Endodermal cell (in vitro differentiated cells): Measurements from ENCODE around the gene ADNP2. TPM values are rescaled to one million over a fixed set of nuclear protein-coding genes. Genes with fewer than 3 reads are reported as not detected.
A peak's percentile ranks its signal among the peaks of the same experiment; 100 is the strongest.

Source experiments
- DNase-seq: peaks from one replicate; pipeline ENCODE4 v3.0.0-alpha.2; 2017
- H3K27ac ChIP-seq: 2 replicates; pipeline ENCODE4 v1.5.1; 2013; ENCODE audit warnings: mild to moderate bottlenecking, low read depth, low read length, moderate library complexity
- H3K27me3 ChIP-seq: 2 replicates; pipeline ENCODE4 v1.6.1; 2013; ENCODE audit warnings: mild to moderate bottlenecking, low read length, moderate library complexity; ENCODE audit not compliant: insufficient read depth, control insufficient read depth, poor library complexity, severe bottlenecking
- H3K36me3 ChIP-seq: 2 replicates; pipeline ENCODE4 v1.7.0; 2013; ENCODE audit warnings: mild to moderate bottlenecking, low read length, moderate library complexity; ENCODE audit not compliant: control insufficient read depth, insufficient read depth
- H3K4me1 ChIP-seq: one replicate; pipeline ENCODE4 v1.7.0; 2013; ENCODE audit warnings: low read length; ENCODE audit not compliant: control insufficient read depth, insufficient read depth
- H3K4me3 ChIP-seq: 2 replicates; pipeline ENCODE4 v1.5.1; 2013; ENCODE audit warnings: mild to moderate bottlenecking, low read length, moderate library complexity
- H3K9ac ChIP-seq: 2 replicates; pipeline ENCODE4 v1.6.1; 2013; ENCODE audit warnings: mild to moderate bottlenecking, low read length, moderate library complexity; ENCODE audit not compliant: poor library complexity, severe bottlenecking; ENCODE audit errors: extremely low read depth
- H3K9me3 ChIP-seq: 2 replicates; pipeline ENCODE4 v1.6.1; 2013; ENCODE audit warnings: mild to moderate bottlenecking, low read length, moderate library complexity; ENCODE audit not compliant: control insufficient read depth
- H3K27ac Mint-ChIP-seq: 2 replicates; pipeline ENCODE4 v1.8.0; 2020; ENCODE audit warnings: mixed read lengths
- H3K27me3 Mint-ChIP-seq: 2 replicates; pipeline ENCODE4 v1.8.0; 2021; ENCODE audit warnings: mild to moderate bottlenecking, mixed read lengths; ENCODE audit not compliant: insufficient read depth
- H3K36me3 Mint-ChIP-seq: 2 replicates; pipeline ENCODE4 v1.8.0; 2020; ENCODE audit warnings: low read depth, mixed read lengths
- H3K4me1 Mint-ChIP-seq: 2 replicates; pipeline ENCODE4 v1.8.0; 2020; ENCODE audit warnings: mixed read lengths
- H3K4me3 Mint-ChIP-seq: 2 replicates; pipeline ENCODE4 v1.8.0; 2020; ENCODE audit warnings: mild to moderate bottlenecking, moderate library complexity, mixed read lengths
- H3K9me3 Mint-ChIP-seq: 2 replicates; pipeline ENCODE4 v1.8.0; 2020; ENCODE audit warnings: mild to moderate bottlenecking, mixed read lengths
- WGBS, 2 experiments: methylation state at CpG; one replicate each; pipeline versions ENCODE4 v1.1.5 to v1.1.7; 2013; ENCODE audit warnings: missing lambda C conversion rate in 2 of 2, mixed read lengths in 1 of 2; ENCODE audit not compliant: insufficient coverage in 1 of 2, insufficient read length in 1 of 2; 5-methylcytosine and 5-hydroxymethylcytosine counted together
- total RNA-seq, 2 donors: library from RNA; stranded (reverse); fragmentation: NEBNext Ultra II Directional in 1 of 2; extraction: Animal tissue kit (Norgen Biotek cat#: 25700) in 1 of 2; gene quantifications; 2 replicates in 1 of 2; 3 replicates in 1 of 2; pipeline ENCODE4 v1.2.1, GENCODE V29; 2021
- TF ChIP-seq, protein P1 (sequence below): fragments of 200-600 bp; sonication (generic); conservative IDR thresholded peaks from 2 replicates; pipeline ENCODE4 v1.5.0; 2021; ENCODE audit warnings: antibody characterized with exemption, mild to moderate bottlenecking

Gene ADNP2
- total RNA-seq, 2 donors from 2014 or later: 38.4 to 51.0 TPM

DNA sequence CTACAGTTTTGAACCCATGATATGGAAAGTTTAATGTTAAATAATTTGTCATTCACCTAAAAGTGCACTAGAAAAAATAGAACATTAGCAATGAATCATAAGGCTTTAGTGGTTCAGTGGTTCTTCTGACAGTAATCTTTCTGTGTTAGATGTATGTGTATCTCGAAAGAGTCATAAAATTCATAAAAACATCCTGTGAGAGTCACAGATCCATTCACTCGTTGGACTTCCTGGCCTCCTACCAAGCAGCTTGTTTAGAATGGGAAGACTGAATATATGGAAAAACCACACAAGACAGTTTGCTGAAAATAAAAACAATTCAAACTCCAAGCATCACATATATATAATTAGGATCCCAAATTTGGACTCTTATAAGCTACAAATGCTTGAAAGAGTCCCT lies 34.8 kb downstream of the ADNP2 start:
- H3K27ac Mint-ChIP-seq: no peak overlapping the region
- Histone ChIP-seq H3K9ac (no peak overlapping the region), H3K9me3 (no peaks in the 10 kb centered on the region), H3K36me3 (peaks cover 72% of the 10 kb centered on the region), H3K4me3 (no peak overlapping the region), H3K4me1 (no peaks in the 10 kb centered on the region), H3K27me3 (no peaks in the 10 kb centered on the region), H3K27ac (no peak overlapping the region)
- H3K36me3 Mint-ChIP-seq: peaks cover 33% of the 10 kb centered on the region
- no peaks in the 10 kb centered on the region for H3K9me3 Mint-ChIP-seq
- H3K4me3 Mint-ChIP-seq: no peak overlapping the region
- WGBS, 2 experiments: 91 to 94% methylated on average over 2 of the region's 2 CpGs
- DNase-seq: no peak
- peaks cover 6% of the 10 kb centered on the region for H3K4me1 Mint-ChIP-seq
- TF ChIP-seq, protein P1, sequence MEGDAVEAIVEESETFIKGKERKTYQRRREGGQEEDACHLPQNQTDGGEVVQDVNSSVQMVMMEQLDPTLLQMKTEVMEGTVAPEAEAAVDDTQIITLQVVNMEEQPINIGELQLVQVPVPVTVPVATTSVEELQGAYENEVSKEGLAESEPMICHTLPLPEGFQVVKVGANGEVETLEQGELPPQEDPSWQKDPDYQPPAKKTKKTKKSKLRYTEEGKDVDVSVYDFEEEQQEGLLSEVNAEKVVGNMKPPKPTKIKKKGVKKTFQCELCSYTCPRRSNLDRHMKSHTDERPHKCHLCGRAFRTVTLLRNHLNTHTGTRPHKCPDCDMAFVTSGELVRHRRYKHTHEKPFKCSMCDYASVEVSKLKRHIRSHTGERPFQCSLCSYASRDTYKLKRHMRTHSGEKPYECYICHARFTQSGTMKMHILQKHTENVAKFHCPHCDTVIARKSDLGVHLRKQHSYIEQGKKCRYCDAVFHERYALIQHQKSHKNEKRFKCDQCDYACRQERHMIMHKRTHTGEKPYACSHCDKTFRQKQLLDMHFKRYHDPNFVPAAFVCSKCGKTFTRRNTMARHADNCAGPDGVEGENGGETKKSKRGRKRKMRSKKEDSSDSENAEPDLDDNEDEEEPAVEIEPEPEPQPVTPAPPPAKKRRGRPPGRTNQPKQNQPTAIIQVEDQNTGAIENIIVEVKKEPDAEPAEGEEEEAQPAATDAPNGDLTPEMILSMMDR: no peak
- H3K27me3 Mint-ChIP-seq: no peaks in the 10 kb centered on the region

DNA sequence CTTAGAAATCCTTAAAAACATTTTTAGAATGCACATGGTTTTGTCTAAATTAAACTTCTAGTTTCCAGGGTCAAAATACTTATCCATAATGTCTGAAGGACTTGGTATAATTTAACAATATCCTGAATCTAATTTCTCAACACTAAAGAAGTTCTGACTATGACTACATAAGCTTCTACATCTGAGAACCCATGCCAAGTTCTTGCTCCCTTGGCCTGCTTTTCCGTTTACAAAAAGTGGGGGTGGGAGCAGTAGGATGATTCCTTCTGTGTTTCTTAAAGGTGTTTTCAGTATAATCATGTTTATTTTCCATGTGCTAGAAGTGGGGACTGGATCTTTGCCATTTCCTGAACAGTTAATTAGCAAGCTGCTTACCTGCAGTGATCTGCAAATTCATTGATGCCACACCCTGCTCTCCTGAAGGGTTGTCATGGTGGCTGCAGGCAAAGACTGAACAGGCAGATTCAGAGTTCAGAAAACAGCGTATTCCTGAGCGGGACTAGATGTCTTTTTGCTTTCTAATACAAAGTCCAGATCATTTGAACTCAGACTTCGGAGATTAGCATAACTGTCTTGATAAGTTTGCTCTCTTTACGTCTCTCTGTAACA lies 36.2 kb downstream of the ADNP2 start:
- TF ChIP-seq, protein P1: no peak
- Histone ChIP-seq H3K4me1 (no peaks in the 10 kb centered on the region), H3K9ac (no peak overlapping the region), H3K27ac (no peak overlapping the region), H3K27me3 (no peaks in the 10 kb centered on the region), H3K36me3 (peaks cover 72% of the 10 kb centered on the region), H3K9me3 (no peaks in the 10 kb centered on the region), H3K4me3 (no peak overlapping the region)
- no peaks in the 10 kb centered on the region for H3K9me3 Mint-ChIP-seq
- peaks cover 7% of the 10 kb centered on the region for H3K4me1 Mint-ChIP-seq
- peak; percentile 14 for DNase-seq
- peaks cover 36% of the 10 kb centered on the region for H3K36me3 Mint-ChIP-seq
- H3K27me3 Mint-ChIP-seq: no peaks in the 10 kb centered on the region
- H3K4me3 Mint-ChIP-seq: no peak overlapping the region
- no peak overlapping the region for H3K27ac Mint-ChIP-seq
- WGBS, 2 experiments: 95 to 98% methylated on average over 5 of the region's 5 CpGs

DNA sequence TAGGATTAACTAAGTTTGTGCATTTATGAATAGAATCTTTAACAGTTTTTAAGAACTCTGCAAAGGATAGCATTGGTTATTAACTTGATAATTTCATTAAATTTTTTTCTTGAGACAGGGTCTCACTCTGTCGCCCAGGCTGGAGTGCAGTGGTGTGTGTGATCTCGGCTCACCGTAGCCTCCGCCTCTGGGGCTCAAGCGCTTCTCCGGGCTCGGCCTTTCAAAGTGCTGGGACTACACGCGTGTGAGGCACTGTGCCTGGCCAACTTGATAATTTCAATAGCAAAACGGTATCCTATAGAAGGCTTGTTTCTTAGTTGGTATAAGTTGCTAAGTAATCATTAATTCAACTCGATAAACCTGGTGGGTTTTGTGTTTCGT lies 38.0 kb downstream of the ADNP2 start:
- no peaks in the 10 kb centered on the region for H3K27me3 ChIP-seq
- DNase-seq: peak; percentile 50
- no peaks in the 10 kb centered on the region for H3K9me3 ChIP-seq
- peaks cover 7% of the 10 kb centered on the region for H3K4me1 Mint-ChIP-seq
- peaks cover 39% of the 10 kb centered on the region for H3K36me3 Mint-ChIP-seq
- 80 to 89% methylated on average over 11 to 12 of the region's 12 CpGs for WGBS, 2 experiments
- H3K27ac ChIP-seq: no peak overlapping the region
- no peak overlapping the region for H3K4me3 Mint-ChIP-seq
- H3K27ac Mint-ChIP-seq: no peak overlapping the region
- H3K4me3 ChIP-seq: no peak overlapping the region
- no peak overlapping the region for H3K9ac ChIP-seq
- no peaks in the 10 kb centered on the region for H3K27me3 Mint-ChIP-seq
- no peaks in the 10 kb centered on the region for H3K9me3 Mint-ChIP-seq
- TF ChIP-seq, protein P1: no peak
- peaks cover 74% of the 10 kb centered on the region for H3K36me3 ChIP-seq
- no peaks in the 10 kb centered on the region for H3K4me1 ChIP-seq
